ENCODE data around the gene NDUFA9. TPM values are rescaled to one million over a fixed set of nuclear protein-coding genes. Genes with fewer than 3 reads are reported as not detected.

Gene NDUFA9
- total RNA-seq, 3 donors from 2014 or later (not counting 1 experiment from before 2014, with no cell fraction given) = 106 to 114 (median 109) TPM

DNA sequence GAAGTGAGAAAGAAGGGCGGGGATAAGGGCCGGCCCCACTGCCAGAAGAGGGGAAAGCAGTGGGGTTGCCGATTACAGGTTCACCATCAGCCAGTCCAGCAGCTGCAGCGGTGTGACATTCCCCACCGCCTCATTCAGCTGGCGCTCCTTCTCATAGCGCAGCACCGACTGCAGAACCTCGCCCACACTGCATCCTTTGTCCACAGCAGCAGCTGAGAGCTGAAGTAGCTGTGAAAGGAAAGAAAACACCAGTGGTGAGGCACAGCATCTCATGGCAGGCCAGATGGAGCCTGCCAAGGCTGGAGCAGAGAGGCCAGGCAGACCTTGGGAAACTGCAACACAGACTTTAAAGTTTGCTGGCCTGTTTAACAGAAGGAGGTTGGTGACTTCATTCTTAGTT is 33.2 kb upstream of the NDUFA9 start:
- DNase-seq = no peak
- TF ChIP-seq, protein P1, sequence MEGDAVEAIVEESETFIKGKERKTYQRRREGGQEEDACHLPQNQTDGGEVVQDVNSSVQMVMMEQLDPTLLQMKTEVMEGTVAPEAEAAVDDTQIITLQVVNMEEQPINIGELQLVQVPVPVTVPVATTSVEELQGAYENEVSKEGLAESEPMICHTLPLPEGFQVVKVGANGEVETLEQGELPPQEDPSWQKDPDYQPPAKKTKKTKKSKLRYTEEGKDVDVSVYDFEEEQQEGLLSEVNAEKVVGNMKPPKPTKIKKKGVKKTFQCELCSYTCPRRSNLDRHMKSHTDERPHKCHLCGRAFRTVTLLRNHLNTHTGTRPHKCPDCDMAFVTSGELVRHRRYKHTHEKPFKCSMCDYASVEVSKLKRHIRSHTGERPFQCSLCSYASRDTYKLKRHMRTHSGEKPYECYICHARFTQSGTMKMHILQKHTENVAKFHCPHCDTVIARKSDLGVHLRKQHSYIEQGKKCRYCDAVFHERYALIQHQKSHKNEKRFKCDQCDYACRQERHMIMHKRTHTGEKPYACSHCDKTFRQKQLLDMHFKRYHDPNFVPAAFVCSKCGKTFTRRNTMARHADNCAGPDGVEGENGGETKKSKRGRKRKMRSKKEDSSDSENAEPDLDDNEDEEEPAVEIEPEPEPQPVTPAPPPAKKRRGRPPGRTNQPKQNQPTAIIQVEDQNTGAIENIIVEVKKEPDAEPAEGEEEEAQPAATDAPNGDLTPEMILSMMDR (IDR thresholded peaks at IDR 0.05) = no peak
- H3K4me1 Mint-ChIP-seq = no peaks in the 10 kb centered on the region
- H3K9me3 Mint-ChIP-seq = no peaks in the 10 kb centered on the region
- 94% methylated on average over 9 of the region's 9 CpGs for WGBS (ENCODE audit: insufficient coverage)
- intact Hi-C loops (cut with micrococcal nuclease) = no loop called here
- Histone ChIP-seq H3K4me3 (ENCODE audit: low read length) (no peak overlapping the region), H3K27ac (ENCODE audit: low read length) (no peak overlapping the region), H3K27me3 (ENCODE audit: control insufficient read depth, insufficient read depth, low read length) (no peaks in the 10 kb centered on the region), H3K9me3 (ENCODE audit: control insufficient read depth, insufficient read depth, low read length) (no peaks in the 10 kb centered on the region), H3K4me1 (ENCODE audit: control insufficient read depth, insufficient read depth, low read length) (no peaks in the 10 kb centered on the region), H3K36me3 (ENCODE audit: control insufficient read depth, insufficient read depth, low read length) (peaks cover 33% of the 10 kb centered on the region)
- H3K27me3 Mint-ChIP-seq (ENCODE audit: low read depth in 2 of 2) = no peaks in the 10 kb centered on the region
- H3K36me3 Mint-ChIP-seq = no peaks in the 10 kb centered on the region
- no peak overlapping the region for H3K27ac Mint-ChIP-seq
- ATAC-seq = no peak
- H3K4me3 Mint-ChIP-seq = no peak overlapping the region

DNA sequence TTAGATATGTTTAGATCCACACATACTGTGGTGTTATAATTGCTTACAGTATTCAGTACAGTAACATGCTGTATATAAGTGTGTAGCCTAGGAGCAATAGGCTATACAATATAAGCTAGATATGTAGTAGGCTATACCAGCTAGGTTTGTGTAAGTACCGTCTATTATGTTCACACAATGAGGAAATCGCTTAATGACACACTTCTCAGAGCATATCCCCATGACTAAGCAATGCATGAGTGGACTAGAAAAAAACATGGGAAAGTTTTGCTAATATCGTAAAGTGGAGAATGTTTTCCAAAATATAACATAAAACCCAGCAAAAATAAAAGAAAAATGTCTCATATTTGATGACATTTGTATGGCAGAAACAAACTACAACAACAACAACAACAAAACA is 27.4 kb upstream of the NDUFA9 start:
- H3K4me1 Mint-ChIP-seq = no peaks in the 10 kb centered on the region
- H3K36me3 Mint-ChIP-seq = no peaks in the 10 kb centered on the region
- intact Hi-C loops (cut with micrococcal nuclease) = no loop called here
- no peak overlapping the region for H3K4me3 Mint-ChIP-seq
- Histone ChIP-seq H3K27me3 (ENCODE audit: control insufficient read depth, insufficient read depth, low read length) (no peaks in the 10 kb centered on the region), H3K4me3 (ENCODE audit: low read length) (no peak overlapping the region), H3K9me3 (ENCODE audit: control insufficient read depth, insufficient read depth, low read length) (no peaks in the 10 kb centered on the region), H3K27ac (ENCODE audit: low read length) (no peak overlapping the region), H3K36me3 (ENCODE audit: control insufficient read depth, insufficient read depth, low read length) (no peaks in the 10 kb centered on the region), H3K4me1 (ENCODE audit: control insufficient read depth, insufficient read depth, low read length) (no peaks in the 10 kb centered on the region)
- H3K27me3 Mint-ChIP-seq (ENCODE audit: low read depth in 2 of 2) = peaks cover 7 to 14% of the 10 kb centered on the region in 2 donors
- no peak overlapping the region for H3K27ac Mint-ChIP-seq
- WGBS (ENCODE audit: insufficient coverage) = 77% methylated on average over 2 of the region's 3 CpGs
- H3K9me3 Mint-ChIP-seq = peaks cover 0 to 2% of the 10 kb centered on the region in 2 donors
- DNase-seq (no peak), ATAC-seq (no peak)
- TF ChIP-seq, protein P1 (IDR thresholded peaks at IDR 0.05) = no peak

DNA sequence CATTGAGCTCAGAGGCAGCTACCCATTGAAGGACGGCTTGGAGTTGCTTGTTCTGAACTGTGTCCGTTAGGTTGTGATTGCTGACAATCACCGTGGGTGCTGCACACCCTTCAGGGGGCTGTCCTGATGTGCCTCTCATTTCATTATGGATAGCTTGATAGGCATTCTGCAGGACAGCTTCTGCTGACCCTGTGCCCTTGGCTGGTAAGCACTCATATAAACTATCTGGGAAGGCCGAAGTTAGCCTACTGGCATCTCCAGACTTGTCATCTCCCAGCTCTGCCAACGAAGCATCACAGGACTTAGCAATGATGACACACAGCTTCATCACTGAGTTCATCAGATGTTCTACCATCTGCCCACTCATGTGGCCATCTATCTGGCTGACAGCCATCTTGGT is 22.4 kb upstream of the NDUFA9 start:
- TF ChIP-seq, protein P1 (IDR thresholded peaks at IDR 0.05) = no peak
- no peak for ATAC-seq
- Histone ChIP-seq H3K27me3 (ENCODE audit: control insufficient read depth, insufficient read depth, low read length) (no peaks in the 10 kb centered on the region), H3K4me1 (ENCODE audit: control insufficient read depth, insufficient read depth, low read length) (no peaks in the 10 kb centered on the region), H3K27ac (ENCODE audit: low read length) (no peak overlapping the region), H3K36me3 (ENCODE audit: control insufficient read depth, insufficient read depth, low read length) (no peaks in the 10 kb centered on the region), H3K9me3 (ENCODE audit: control insufficient read depth, insufficient read depth, low read length) (no peaks in the 10 kb centered on the region), H3K4me3 (ENCODE audit: low read length) (no peak overlapping the region)
- H3K36me3 Mint-ChIP-seq = no peaks in the 10 kb centered on the region
- intact Hi-C loops (cut with micrococcal nuclease) = no loop called here
- H3K4me1 Mint-ChIP-seq = no peaks in the 10 kb centered on the region
- DNase-seq = no peak
- H3K9me3 Mint-ChIP-seq = peaks cover 0 to 2% of the 10 kb centered on the region in 2 donors
- peaks cover 10 to 37% of the 10 kb centered on the region in 2 donors for H3K27me3 Mint-ChIP-seq (ENCODE audit: low read depth in 2 of 2)
- WGBS (ENCODE audit: insufficient coverage) = 89% methylated on average over 5 of the region's 5 CpGs
- no peak overlapping the region for H3K4me3 Mint-ChIP-seq
- H3K27ac Mint-ChIP-seq = no peak overlapping the region

DNA sequence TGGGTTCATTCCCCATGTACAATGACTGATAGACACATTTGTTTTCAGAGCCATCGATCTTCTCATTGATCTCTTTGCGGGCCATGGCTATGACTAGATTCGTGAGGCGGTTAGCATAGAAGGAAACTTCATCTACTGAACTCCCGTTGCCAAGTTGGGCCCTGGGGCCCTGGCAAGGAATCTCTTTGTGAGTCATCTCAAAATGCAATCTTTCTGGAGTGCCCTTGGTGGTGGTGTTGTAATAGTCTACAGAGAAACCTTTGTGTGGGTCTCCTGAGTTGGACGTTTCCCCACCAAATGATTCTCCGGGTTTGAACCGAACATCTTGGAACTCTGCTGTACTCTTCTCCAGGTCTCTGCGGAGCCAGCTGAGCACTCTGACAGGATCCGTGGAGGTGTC is 20.5 kb upstream of the NDUFA9 start:
- H3K9me3 Mint-ChIP-seq = no peaks in the 10 kb centered on the region
- H3K27ac Mint-ChIP-seq = no peak overlapping the region
- H3K4me1 ChIP-seq (ENCODE audit: control insufficient read depth, insufficient read depth, low read length) = no peaks in the 10 kb centered on the region
- no peaks in the 10 kb centered on the region for H3K36me3 ChIP-seq (ENCODE audit: control insufficient read depth, insufficient read depth, low read length)
- TF ChIP-seq, protein P1 (IDR thresholded peaks at IDR 0.05) = no peak
- no peaks in the 10 kb centered on the region for H3K27me3 ChIP-seq (ENCODE audit: control insufficient read depth, insufficient read depth, low read length)
- no peaks in the 10 kb centered on the region for H3K4me1 Mint-ChIP-seq
- no peak for DNase-seq
- intact Hi-C loops (cut with micrococcal nuclease) = no loop called here
- H3K4me3 ChIP-seq (ENCODE audit: low read length) = no peak overlapping the region
- no peak overlapping the region for H3K4me3 Mint-ChIP-seq
- no peaks in the 10 kb centered on the region for H3K36me3 Mint-ChIP-seq
- WGBS (ENCODE audit: insufficient coverage) = 93% methylated on average over 10 of the region's 10 CpGs
- no peaks in the 10 kb centered on the region for H3K9me3 ChIP-seq (ENCODE audit: control insufficient read depth, insufficient read depth, low read length)
- no peak overlapping the region for H3K27ac ChIP-seq (ENCODE audit: low read length)
- ATAC-seq = no peak
- peaks cover 7 to 41% of the 10 kb centered on the region in 2 donors for H3K27me3 Mint-ChIP-seq (ENCODE audit: low read depth in 2 of 2)
